A549 (cell line): ENCODE results near the gene DRGX.

Source experiments
- CTCF ChIP-seq: fragments of >200 bp; sonication (Bioruptor Twin); formaldehyde crosslinking; IDR thresholded peaks from 3 replicates; pipeline ENCODE4 v1.5.1; 2016
- JUN ChIP-seq, 2 experiments: fragments of >200 bp; sonication (Bioruptor Twin); formaldehyde crosslinking; IDR thresholded peaks; 2 replicates in 1 of 2; 3 replicates in 1 of 2; pipeline ENCODE4 v1.6.1; 2016 to 2017
- JUNB ChIP-seq: fragments of >200 bp; sonication (Bioruptor Twin); formaldehyde crosslinking; IDR thresholded peaks from 2 replicates; pipeline ENCODE4 v1.6.1; 2016
- POLR2A ChIP-seq: IDR thresholded peaks from 2 replicates; pipeline ENCODE4 v1.6.1; 2012; ENCODE audit warnings: mild to moderate bottlenecking, low read length

- TF ChIP-seq JUN (IDR thresholded peaks at IDR 0.05) (no peak), POLR2A (no peak), JUNB (no peak), CTCF (no peak)
Observed at GRCh38 chr10:49347342-49347741, 48.5 kb downstream of the DRGX start.
